HL-60 (cell line): Measurements from ENCODE around the gene TMEM60.

Source experiments
- POLR2AphosphoS5 ChIP-seq: IDR thresholded peaks from 2 replicates; pipeline ENCODE4 v1.6.1; 2012; ENCODE audit warnings: low read depth
- REST ChIP-seq: IDR thresholded peaks from 2 replicates; pipeline ENCODE4 v1.6.1; 2012; ENCODE audit warnings: low read depth; ENCODE audit not compliant: insufficient replicate concordance
- TF ChIP-seq, protein P1 (sequence below): IDR thresholded peaks from one replicate; pipeline ENCODE4 v1.5.1; 2011; ENCODE audit warnings: low read length, control low read depth, inconsistent platforms; ENCODE audit not compliant: insufficient read depth

DNA sequence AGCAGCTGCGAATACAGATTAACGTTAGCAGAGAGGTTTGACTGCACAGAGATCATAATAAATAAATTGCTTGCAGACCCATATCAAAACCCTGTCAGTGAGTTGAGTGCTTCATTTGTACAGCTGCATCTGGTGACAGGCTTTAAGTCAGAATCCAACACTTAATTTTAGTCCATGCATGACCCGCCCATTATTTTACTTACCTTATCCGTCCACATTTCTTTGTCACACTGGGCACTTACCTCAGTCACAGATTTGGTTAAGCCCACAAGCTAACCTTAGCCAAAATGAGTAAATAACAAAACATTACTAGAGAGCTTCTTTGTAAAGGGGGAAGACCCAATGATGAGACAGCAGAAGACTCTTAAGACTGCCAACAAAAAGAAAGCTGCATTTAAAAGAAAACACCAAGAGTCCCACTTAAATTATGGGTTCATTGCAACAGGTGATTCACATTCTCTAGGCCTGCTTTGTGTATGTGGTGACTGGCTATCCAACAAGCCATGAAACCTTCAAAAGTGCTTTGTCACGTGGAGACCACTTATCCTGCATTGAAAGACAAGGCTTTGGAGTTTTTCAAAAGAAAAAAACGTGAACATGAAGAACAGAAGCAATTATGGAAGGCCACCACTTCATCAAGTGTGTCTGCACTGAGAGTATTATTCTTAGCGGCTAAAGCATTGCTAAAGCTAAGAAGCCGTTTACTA is 32.6 kb upstream of the TMEM60 start:
- TF ChIP-seq REST (no peak), POLR2AphosphoS5 (no peak)
- TF ChIP-seq, protein P1, sequence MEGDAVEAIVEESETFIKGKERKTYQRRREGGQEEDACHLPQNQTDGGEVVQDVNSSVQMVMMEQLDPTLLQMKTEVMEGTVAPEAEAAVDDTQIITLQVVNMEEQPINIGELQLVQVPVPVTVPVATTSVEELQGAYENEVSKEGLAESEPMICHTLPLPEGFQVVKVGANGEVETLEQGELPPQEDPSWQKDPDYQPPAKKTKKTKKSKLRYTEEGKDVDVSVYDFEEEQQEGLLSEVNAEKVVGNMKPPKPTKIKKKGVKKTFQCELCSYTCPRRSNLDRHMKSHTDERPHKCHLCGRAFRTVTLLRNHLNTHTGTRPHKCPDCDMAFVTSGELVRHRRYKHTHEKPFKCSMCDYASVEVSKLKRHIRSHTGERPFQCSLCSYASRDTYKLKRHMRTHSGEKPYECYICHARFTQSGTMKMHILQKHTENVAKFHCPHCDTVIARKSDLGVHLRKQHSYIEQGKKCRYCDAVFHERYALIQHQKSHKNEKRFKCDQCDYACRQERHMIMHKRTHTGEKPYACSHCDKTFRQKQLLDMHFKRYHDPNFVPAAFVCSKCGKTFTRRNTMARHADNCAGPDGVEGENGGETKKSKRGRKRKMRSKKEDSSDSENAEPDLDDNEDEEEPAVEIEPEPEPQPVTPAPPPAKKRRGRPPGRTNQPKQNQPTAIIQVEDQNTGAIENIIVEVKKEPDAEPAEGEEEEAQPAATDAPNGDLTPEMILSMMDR = no peak
